CD8-positive, alpha-beta memory T cell (primary cell): ENCODE results near the gene CASK. TPM values are rescaled to one million over a fixed set of nuclear protein-coding genes. Genes with fewer than 3 reads are reported as not detected.

Experiments
- CTCF ChIA-PET: fragments of 350-600 bp; sonication (Branson Sonifier 250); formaldehyde crosslinking; loops from one replicate; lab custom pipeline; 2021; ENCODE audit warnings: antibody characterized with exemption; lab: Charles Lee
- POLR2A ChIA-PET: fragments of 350-600 bp; sonication (Branson Sonifier 250); formaldehyde crosslinking; loops from one replicate; lab custom pipeline; 2021; ENCODE audit warnings: antibody characterized with exemption; lab: Charles Lee
- DNase-seq, 5 donors: peaks; one replicate each; pipeline versions ENCODE4 v3.0.0 to v3.0.0-alpha.2; 2020 to 2022; ENCODE audit warnings: mixed read lengths in 1 of 5
- H3K27ac ChIP-seq: one replicate; pipeline ENCODE4 v1.7.0; 2013; ENCODE audit warnings: low read depth, mild to moderate bottlenecking, low read length, moderate library complexity
- H3K27me3 ChIP-seq: 2 replicates; pipeline ENCODE4 v1.7.0; 2013; ENCODE audit warnings: low read length, mild to moderate bottlenecking; ENCODE audit not compliant: insufficient read depth, poor library complexity, severe bottlenecking
- H3K36me3 ChIP-seq: 2 replicates; pipeline ENCODE4 v1.7.0; 2013; ENCODE audit warnings: mild to moderate bottlenecking, low read length, moderate library complexity; ENCODE audit not compliant: insufficient read depth
- H3K4me1 ChIP-seq: 2 replicates; pipeline ENCODE4 v1.7.0; 2013; ENCODE audit warnings: mild to moderate bottlenecking, low read length, moderate library complexity; ENCODE audit not compliant: insufficient read depth
- H3K4me3 ChIP-seq: 2 replicates; pipeline ENCODE4 v1.7.0; 2013; ENCODE audit warnings: mild to moderate bottlenecking, low read length
- H3K9me3 ChIP-seq: 2 replicates; pipeline ENCODE4 v1.7.0; 2013; ENCODE audit warnings: mild to moderate bottlenecking, low read length
- H3K27ac Mint-ChIP-seq, 8 donors: one replicate each; pipeline ENCODE4 v1.8.0; 2020 to 2021; ENCODE audit warnings: mixed read lengths in 8 of 8, mild to moderate bottlenecking in 6 of 8, inconsistent platforms in 3 of 8, moderate library complexity in 3 of 8
- H3K27me3 Mint-ChIP-seq, 2 donors: one replicate each; pipeline ENCODE4 v1.8.0; 2020 to 2021; ENCODE audit warnings: mixed read lengths in 2 of 2, mild to moderate bottlenecking in 1 of 2, moderate library complexity in 1 of 2
- H3K36me3 Mint-ChIP-seq, 3 donors: one replicate each; pipeline ENCODE4 v1.8.0; 2020 to 2021; ENCODE audit warnings: mixed read lengths in 3 of 3, inconsistent platforms in 1 of 3, mild to moderate bottlenecking in 1 of 3
- H3K4me1 Mint-ChIP-seq, 3 donors: one replicate each; pipeline ENCODE4 v1.8.0; 2020 to 2021; ENCODE audit warnings: mixed read lengths in 3 of 3, inconsistent platforms in 1 of 3, mild to moderate bottlenecking in 1 of 3
- H3K4me3 Mint-ChIP-seq, 7 donors: one replicate each; pipeline ENCODE4 v1.8.0; 2020 to 2021; ENCODE audit warnings: mixed read lengths in 7 of 7, mild to moderate bottlenecking in 6 of 7, moderate library complexity in 4 of 7, inconsistent platforms in 2 of 7
- H3K9me3 Mint-ChIP-seq, 5 donors: one replicate each; pipeline ENCODE4 v1.8.0; 2020 to 2022; ENCODE audit warnings: mixed read lengths in 5 of 5, mild to moderate bottlenecking in 3 of 5, moderate library complexity in 2 of 5, inconsistent platforms in 1 of 5
- polyA plus RNA-seq: library from polyadenylated mRNA; unstranded; fragments of 300-500 nt; fragmentation: Illumina TruSeq; gene quantifications from one replicate; pipeline ENCODE4 v1.2.3, GENCODE V29; 2021
- total RNA-seq, 2 experiments: library from RNA; stranded (reverse); gene quantifications; one replicate each; pipeline ENCODE4 v1.2.3, GENCODE V29; 2021

CASK gene
- total and polyA plus RNA-seq, 3 experiments from 2014 or later, result 20.2 to 32.5 (median 28.4) TPM

DNA sequence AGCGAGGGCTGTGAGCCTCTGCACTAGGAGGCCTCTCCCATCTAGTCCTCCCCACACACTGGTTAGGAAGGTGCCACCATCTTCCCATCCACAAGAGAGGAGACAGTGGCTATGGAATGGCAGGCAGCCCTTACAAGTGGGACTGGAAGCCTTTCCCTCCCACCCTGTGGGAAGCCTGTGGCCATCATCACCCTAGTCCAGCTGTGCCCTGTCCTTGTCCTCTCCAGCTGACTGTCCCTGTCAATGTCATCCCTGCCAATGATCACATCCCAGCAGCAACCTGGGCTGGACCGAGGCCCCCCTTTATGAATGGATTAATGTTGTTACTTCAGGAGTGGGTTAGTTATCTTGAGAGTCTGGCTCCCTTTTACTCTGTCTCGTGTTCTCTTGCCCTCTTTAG lies 423.4 kb downstream of the CASK start:
- H3K36me3 ChIP-seq, result no peaks in the 10 kb centered on the region
- ChIA-PET CTCF (no interaction called here), POLR2A (no interaction called here)
- no peak overlapping the region for H3K4me3 ChIP-seq
- no peaks in the 10 kb centered on the region for H3K9me3 ChIP-seq
- Mint-ChIP-seq H3K4me3 (no peak overlapping the region), H3K27ac (no peak overlapping the region), H3K27me3 (peaks cover 0 to 6% of the 10 kb centered on the region in 2 donors), H3K4me1 (no peaks in the 10 kb centered on the region), H3K9me3 (peaks cover 0 to 2% (median 0%) of the 10 kb centered on the region in 5 donors), H3K36me3 (peaks cover 0 to 3% (median 0%) of the 10 kb centered on the region in 3 donors)
- H3K4me1 ChIP-seq, result no peaks in the 10 kb centered on the region
- no peaks in the 10 kb centered on the region for H3K27me3 ChIP-seq
- H3K27ac ChIP-seq, result no peak overlapping the region
- DNase-seq, result no peak

DNA sequence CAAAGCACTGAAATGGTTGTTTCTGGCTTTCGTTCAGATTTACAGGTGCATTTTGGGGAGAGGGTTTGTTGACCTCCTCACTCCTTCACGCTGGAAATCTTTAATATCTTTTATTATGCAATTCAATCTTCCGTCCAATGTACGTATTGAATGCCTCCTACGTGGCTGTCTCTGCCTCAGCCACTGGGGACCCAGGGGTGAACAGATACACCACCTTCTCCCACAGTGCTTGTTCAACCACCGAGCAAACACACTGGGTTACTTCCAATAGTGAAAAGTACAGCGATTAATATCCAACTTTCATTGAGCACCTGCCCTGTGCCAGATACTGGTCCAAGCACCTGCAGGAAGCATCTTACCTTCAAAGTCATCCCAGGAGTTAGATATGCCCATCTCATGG lies 424.2 kb downstream of the CASK start:
- H3K4me1 ChIP-seq, result no peaks in the 10 kb centered on the region
- no peak for DNase-seq
- no peaks in the 10 kb centered on the region for H3K9me3 ChIP-seq
- peaks cover 0 to 3% of the 10 kb centered on the region in 2 donors for H3K27me3 Mint-ChIP-seq
- ChIA-PET POLR2A (no interaction called here), CTCF (no interaction called here)
- H3K36me3 Mint-ChIP-seq, result peaks cover 0 to 3% (median 0%) of the 10 kb centered on the region in 3 donors
- no peaks in the 10 kb centered on the region for H3K4me1 Mint-ChIP-seq
- H3K4me3 ChIP-seq, result no peak overlapping the region
- no peaks in the 10 kb centered on the region for H3K27me3 ChIP-seq
- H3K36me3 ChIP-seq, result no peaks in the 10 kb centered on the region
- H3K4me3 Mint-ChIP-seq, result no peak overlapping the region
- no peak overlapping the region for H3K27ac ChIP-seq
- H3K27ac Mint-ChIP-seq, result no peak overlapping the region
- peaks cover 0 to 2% (median 0%) of the 10 kb centered on the region in 5 donors for H3K9me3 Mint-ChIP-seq

DNA sequence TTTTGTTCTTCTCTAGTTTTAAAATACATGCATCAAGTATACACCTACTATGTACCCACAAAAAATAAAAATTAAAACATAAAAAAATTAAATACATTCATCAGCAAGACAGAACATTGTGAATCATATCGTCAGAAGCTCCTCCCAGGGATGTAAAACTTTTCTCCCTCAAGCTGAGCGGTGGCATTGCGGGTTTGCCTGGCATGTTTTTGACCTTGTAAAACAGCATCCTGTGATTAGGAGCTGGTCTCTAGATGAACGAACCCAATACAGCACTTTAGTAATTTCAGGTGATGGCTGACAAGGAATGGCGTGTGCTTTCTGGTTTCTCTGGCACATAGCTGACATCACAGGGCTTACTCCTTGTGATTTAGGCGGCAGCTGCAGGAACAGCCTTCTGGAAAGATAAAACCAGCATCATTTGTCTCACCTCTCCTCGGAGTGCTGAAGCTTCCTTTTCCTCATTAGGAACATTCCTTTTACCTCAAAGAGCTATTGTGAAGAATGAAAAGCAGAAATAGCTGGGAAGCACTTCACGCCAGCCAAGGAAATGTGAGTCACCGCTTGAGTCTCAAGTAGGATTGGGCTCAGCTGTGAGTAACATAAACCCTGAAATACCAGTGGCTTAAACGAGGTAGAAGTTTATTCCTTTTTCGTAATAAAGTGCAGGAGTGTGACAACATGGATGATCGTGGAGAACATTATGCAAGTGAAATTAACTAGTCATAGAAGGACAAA lies 431.9 kb downstream of the CASK start:
- no peak overlapping the region for H3K27ac ChIP-seq
- Mint-ChIP-seq H3K4me1 (no peaks in the 10 kb centered on the region), H3K9me3 (peaks cover 0 to 1% (median 0%) of the 10 kb centered on the region in 5 donors), H3K36me3 (peaks cover 0 to 6% (median 0%) of the 10 kb centered on the region in 3 donors), H3K27ac (no peak overlapping the region), H3K4me3 (no peak overlapping the region), H3K27me3 (peaks cover 0 to 3% of the 10 kb centered on the region in 2 donors)
- ChIA-PET POLR2A (no interaction called here), CTCF (no interaction called here)
- H3K27me3 ChIP-seq, result no peaks in the 10 kb centered on the region
- no peaks in the 10 kb centered on the region for H3K9me3 ChIP-seq
- H3K4me1 ChIP-seq, result no peaks in the 10 kb centered on the region
- H3K4me3 ChIP-seq, result no peak overlapping the region
- no peak for DNase-seq
- H3K36me3 ChIP-seq, result no peaks in the 10 kb centered on the region

DNA sequence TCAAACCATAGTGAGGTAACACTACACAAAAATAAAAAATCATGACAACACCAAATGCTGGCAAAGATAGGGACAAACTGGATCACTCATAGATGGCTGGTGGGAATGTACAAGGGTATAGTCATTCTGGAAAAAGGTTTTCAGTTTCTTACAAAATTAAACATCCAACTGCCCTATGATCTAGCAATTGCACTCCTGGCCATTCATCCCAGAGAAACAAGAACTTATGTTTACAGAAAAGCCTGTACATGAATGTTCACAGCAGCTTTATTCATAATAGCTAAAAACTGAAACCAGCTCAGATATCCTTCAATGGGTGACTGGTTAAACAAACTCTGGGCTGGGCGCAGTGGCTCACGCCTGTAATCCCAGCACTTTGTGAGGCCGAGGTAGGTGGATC lies 432.9 kb downstream of the CASK start:
- Histone ChIP-seq H3K4me1 (no peaks in the 10 kb centered on the region), H3K27me3 (no peaks in the 10 kb centered on the region), H3K9me3 (no peaks in the 10 kb centered on the region), H3K36me3 (no peaks in the 10 kb centered on the region), H3K4me3 (no peak overlapping the region), H3K27ac (no peak overlapping the region)
- ChIA-PET POLR2A (no interaction called here), CTCF (no interaction called here)
- no peak overlapping the region for H3K27ac Mint-ChIP-seq
- H3K27me3 Mint-ChIP-seq, result peaks cover 0 to 3% of the 10 kb centered on the region in 2 donors
- DNase-seq, result no peak
- peaks cover 0 to 1% (median 0%) of the 10 kb centered on the region in 5 donors for H3K9me3 Mint-ChIP-seq
- no peaks in the 10 kb centered on the region for H3K4me1 Mint-ChIP-seq
- peaks cover 0 to 6% (median 0%) of the 10 kb centered on the region in 3 donors for H3K36me3 Mint-ChIP-seq
- no peak overlapping the region for H3K4me3 Mint-ChIP-seq

DNA sequence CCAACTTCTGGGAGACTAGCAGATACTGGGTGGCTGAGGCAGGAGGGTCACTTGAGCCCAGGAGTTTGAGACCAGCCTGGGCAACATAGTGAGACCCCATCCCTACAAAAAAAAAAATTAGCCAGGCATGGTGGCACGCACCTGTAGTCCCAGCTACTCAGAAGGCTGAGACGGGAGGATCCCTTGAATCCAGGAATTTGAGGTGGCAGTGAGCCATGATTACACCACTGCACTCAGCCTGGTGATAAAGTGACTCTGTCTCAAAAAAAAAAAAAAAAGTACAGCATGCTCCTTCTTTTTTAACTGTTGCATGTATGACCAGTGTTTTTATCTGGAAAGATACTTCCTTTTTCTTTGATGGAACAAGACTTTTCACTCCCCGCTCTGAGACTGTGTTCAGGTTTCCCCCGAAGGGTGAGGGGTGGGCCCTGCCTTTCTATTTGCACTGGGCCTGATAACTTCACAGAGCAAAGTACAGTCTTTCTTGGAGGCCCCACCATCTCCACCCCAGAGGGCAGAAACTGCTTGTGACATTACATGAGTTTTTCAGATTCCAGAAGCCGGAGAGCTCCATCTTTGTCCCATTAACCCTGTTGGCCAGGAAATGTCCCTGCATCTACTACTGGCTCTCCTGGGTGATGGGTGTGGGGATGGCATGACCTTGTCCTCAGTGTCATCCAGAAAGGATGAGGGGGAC lies 441.1 kb downstream of the CASK start:
- POLR2A ChIA-PET, result no interaction called here

DNA sequence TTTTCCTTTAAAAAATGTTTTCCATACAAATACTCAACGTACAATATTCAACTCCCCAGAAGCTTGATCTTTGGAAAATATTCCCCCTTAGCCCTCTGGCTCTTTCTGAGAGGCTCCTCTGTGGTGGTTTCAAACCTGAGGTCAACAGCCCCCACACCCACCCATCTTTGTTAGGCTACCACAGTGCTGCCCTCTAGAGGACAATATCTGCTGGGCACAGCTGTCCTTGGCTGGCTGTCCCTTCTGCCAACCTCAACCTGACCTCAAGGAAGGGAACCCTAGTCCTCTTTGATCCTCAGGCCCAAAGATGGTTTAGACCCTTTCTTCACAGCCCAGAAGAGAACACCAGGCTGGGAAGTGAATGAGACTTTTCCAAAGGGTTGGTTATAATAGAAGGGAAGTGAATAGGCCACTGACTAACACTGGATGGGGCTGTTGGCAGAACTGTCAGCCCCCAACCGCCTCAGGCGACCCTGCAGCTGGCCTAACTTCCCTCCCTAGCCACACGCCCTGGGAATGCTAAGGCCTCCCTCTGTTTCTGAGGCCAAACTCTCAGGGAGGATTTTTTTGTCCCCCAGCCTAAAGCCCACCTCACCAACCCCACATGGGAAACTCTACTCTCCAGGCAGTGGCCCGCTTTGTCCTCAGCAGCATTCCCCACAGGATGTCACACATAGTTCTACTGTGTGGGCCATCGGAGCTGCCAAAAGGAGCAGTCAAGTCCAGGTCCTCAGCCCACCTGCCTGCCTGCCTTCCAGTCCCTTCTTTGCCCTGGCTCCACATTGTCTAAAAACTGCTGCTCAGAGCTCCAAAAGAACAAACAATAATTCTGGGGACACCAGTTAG lies 441.9 kb downstream of the CASK start:
- H3K27me3 Mint-ChIP-seq, result peaks cover 0 to 16% of the 10 kb centered on the region in 2 donors

More for the DNA sequence above, 441.1 kb downstream of the CASK start:
- no peak overlapping the region for H3K27ac Mint-ChIP-seq
- H3K36me3 ChIP-seq, result no peaks in the 10 kb centered on the region
- H3K4me1 Mint-ChIP-seq, result no peaks in the 10 kb centered on the region
- DNase-seq, result no peak
- H3K9me3 ChIP-seq, result no peaks in the 10 kb centered on the region
- no peak overlapping the region for H3K27ac ChIP-seq
- H3K4me3 ChIP-seq, result no peak overlapping the region
- CTCF ChIA-PET, result no interaction called here
- H3K4me3 Mint-ChIP-seq, result no peak overlapping the region
- H3K4me1 ChIP-seq, result no peaks in the 10 kb centered on the region
- H3K27me3 ChIP-seq, result no peaks in the 10 kb centered on the region
- no peaks in the 10 kb centered on the region for H3K9me3 Mint-ChIP-seq
- H3K36me3 Mint-ChIP-seq, result peaks cover 0 to 2% (median 0%) of the 10 kb centered on the region in 3 donors
- H3K27me3 Mint-ChIP-seq, result peaks cover 0 to 17% of the 10 kb centered on the region in 2 donors

DNA sequence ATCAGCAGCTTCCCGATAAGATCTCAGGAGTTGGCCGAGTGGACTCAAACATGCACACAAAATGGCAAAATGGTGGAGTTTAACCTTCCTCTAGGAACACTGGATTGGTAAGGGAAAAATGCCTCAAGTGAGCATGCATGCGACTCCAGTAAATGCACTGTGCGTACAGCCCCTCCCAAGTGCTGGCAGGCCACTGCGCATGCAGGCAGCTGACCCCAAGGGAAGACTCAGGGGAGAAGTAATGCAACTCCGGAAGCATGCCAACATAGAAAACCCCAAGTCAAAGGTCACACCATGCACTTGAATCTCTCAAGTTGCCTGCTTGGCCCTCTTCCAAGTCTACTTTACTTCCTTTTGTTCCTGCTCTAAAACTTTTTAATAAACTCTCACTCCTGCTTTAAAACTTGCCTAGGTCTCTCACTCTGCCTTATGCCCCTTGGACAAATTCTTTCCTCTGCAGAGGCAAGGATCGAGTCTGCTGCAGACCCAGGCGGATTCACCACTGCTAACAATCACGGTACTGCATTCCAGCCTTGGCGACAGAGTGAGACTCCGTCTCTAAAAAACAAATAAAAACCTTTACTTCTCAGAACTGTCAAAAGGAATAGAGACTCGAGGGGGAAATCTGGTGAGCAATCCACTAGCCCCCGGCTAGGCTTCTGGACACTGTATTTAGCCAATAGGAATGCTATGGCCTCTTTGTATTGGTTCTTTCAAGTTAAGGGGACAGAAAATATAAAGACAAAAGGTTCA lies 442.7 kb downstream of the CASK start:
- no peaks in the 10 kb centered on the region for H3K4me1 Mint-ChIP-seq
- H3K4me3 Mint-ChIP-seq, result no peak overlapping the region
- Histone ChIP-seq H3K4me3 (no peak overlapping the region), H3K36me3 (no peaks in the 10 kb centered on the region), H3K4me1 (no peaks in the 10 kb centered on the region), H3K27me3 (no peaks in the 10 kb centered on the region), H3K27ac (no peak overlapping the region), H3K9me3 (no peaks in the 10 kb centered on the region)
- H3K9me3 Mint-ChIP-seq, result no peaks in the 10 kb centered on the region
- H3K36me3 Mint-ChIP-seq, result no peaks in the 10 kb centered on the region
- ChIA-PET POLR2A (no interaction called here), CTCF (no interaction called here)
- peaks cover 0 to 16% of the 10 kb centered on the region in 2 donors for H3K27me3 Mint-ChIP-seq
- no peak overlapping the region for H3K27ac Mint-ChIP-seq
- DNase-seq, result no peak

More for the DNA sequence above, 441.9 kb downstream of the CASK start:
- no peak for DNase-seq
- Histone ChIP-seq H3K27me3 (no peaks in the 10 kb centered on the region), H3K36me3 (no peaks in the 10 kb centered on the region), H3K27ac (no peak overlapping the region), H3K9me3 (no peaks in the 10 kb centered on the region), H3K4me3 (no peak overlapping the region), H3K4me1 (no peaks in the 10 kb centered on the region)
- Mint-ChIP-seq H3K4me3 (no peak overlapping the region), H3K27ac (no peak overlapping the region), H3K4me1 (no peaks in the 10 kb centered on the region), H3K36me3 (no peaks in the 10 kb centered on the region), H3K9me3 (no peaks in the 10 kb centered on the region)
- ChIA-PET CTCF (no interaction called here), POLR2A (no interaction called here)
